IMR-90 (cell line): ENCODE measurements around the gene RPP30. TPM values are rescaled to one million over a fixed set of nuclear protein-coding genes. Genes with fewer than 3 reads are reported as not detected.
A peak's percentile ranks its signal among the peaks of the same experiment; 100 is the strongest.

Experiments
- ATAC-seq: fragments of 200-7000 bp; cut with Tn5 transposase; 2 replicates; pipeline ENCODE4 v1.9.1; 2020; ENCODE audit warnings: low read depth, mild to moderate bottlenecking, moderate library complexity
- BruUV-seq: library from RNA; stranded (reverse); fragments of 400-500 nt; replicated peaks from 2 replicates; lab custom pipeline; 2021; lab: Mats Ljungman, UMichigan
- CTCF ChIA-PET: fragments of 300-600 bp; formaldehyde crosslinking; extraction: SDS; loops from one replicate; lab custom pipeline; 2021; ENCODE audit warnings: antibody characterized with exemption; lab: Yijun Ruan, JAX
- POLR2A ChIA-PET: fragments of 300-600 bp; sonication (Branson Sonifier 250); formaldehyde crosslinking; loops from one replicate; lab custom pipeline; 2022; ENCODE audit warnings: antibody characterized with exemption; ENCODE audit not compliant: unreplicated experiment; lab: Charles Lee
- DNase-seq: peaks from one replicate; pipeline ENCODE4 v3.0.0; 2013
- H2AFZ ChIP-seq: replicated peaks from 2 replicates; pipeline ENCODE3; 2013; ENCODE audit warnings: low read length, mild to moderate bottlenecking; ENCODE audit not compliant: poor library complexity
- H2AK5ac ChIP-seq: 2 replicates; pipeline ENCODE4 v1.6.1; 2013; ENCODE audit warnings: low read depth, low read length, inconsistent platforms
- H2AK9ac ChIP-seq: replicated peaks from 2 replicates; pipeline ENCODE3; 2013; ENCODE audit warnings: mild to moderate bottlenecking, low read depth, low read length, moderate library complexity; ENCODE audit not compliant: poor library complexity
- H2BK120ac ChIP-seq: 2 replicates; pipeline ENCODE4 v1.6.1; 2013; ENCODE audit warnings: low read depth, low read length, inconsistent platforms
- H2BK15ac ChIP-seq: 3 replicates; pipeline ENCODE4 v1.6.1; 2013; ENCODE audit warnings: low read depth, low read length, inconsistent platforms
- H2BK20ac ChIP-seq: 2 replicates; pipeline ENCODE4 v1.6.1; 2013; ENCODE audit warnings: low read depth, mild to moderate bottlenecking, inconsistent platforms, low read length, moderate library complexity
- H2BK5ac ChIP-seq: 2 replicates; pipeline ENCODE4 v1.6.1; 2013; ENCODE audit warnings: mild to moderate bottlenecking, low read depth, low read length, inconsistent platforms; ENCODE audit not compliant: poor library complexity, severe bottlenecking
- H3K14ac ChIP-seq: replicated peaks from 2 replicates; pipeline ENCODE4 v1.6.1; 2013; ENCODE audit warnings: low read depth, low read length, inconsistent platforms
- H3K18ac ChIP-seq: 2 replicates; pipeline ENCODE4 v1.6.1; 2013; ENCODE audit warnings: low read depth, low read length, control low read depth
- H3K23ac ChIP-seq: 2 replicates; pipeline ENCODE4 v1.6.1; 2013; ENCODE audit warnings: low read depth, low read length, inconsistent platforms
- H3K27ac ChIP-seq: 2 replicates; pipeline ENCODE4 v1.5.1; 2013; ENCODE audit warnings: mild to moderate bottlenecking, control low read depth, low read length; ENCODE audit not compliant: insufficient read depth
- H3K27me3 ChIP-seq: 2 replicates; pipeline ENCODE4 v1.6.1; 2013; ENCODE audit warnings: low read length; ENCODE audit not compliant: control insufficient read depth, insufficient read depth
- H3K36me3 ChIP-seq: 2 replicates; pipeline ENCODE4 v1.6.1; 2013; ENCODE audit warnings: low read length, mixed read lengths; ENCODE audit not compliant: control insufficient read depth, insufficient read depth
- H3K4ac ChIP-seq: 2 replicates; pipeline ENCODE4 v1.6.1; 2013; ENCODE audit warnings: low read depth, low read length, inconsistent platforms
- H3K4me1 ChIP-seq: 2 replicates; pipeline ENCODE4 v1.6.1; 2013; ENCODE audit warnings: low read length, mixed read lengths; ENCODE audit not compliant: control insufficient read depth, insufficient read depth
- H3K4me2 ChIP-seq: 2 replicates; pipeline ENCODE4 v1.6.1; 2013; ENCODE audit warnings: low read depth, mild to moderate bottlenecking, control low read depth, low read length, moderate library complexity
- H3K4me3 ChIP-seq: 2 replicates; pipeline ENCODE4 v1.5.1; 2013; ENCODE audit warnings: low read depth, mild to moderate bottlenecking, control low read depth, low read length, moderate library complexity; ENCODE audit not compliant: insufficient read depth
- H3K56ac ChIP-seq: 2 replicates; pipeline ENCODE4 v1.6.1; 2013; ENCODE audit warnings: low read length, inconsistent platforms; ENCODE audit not compliant: insufficient read depth; ENCODE audit errors: extremely low read depth
- H3K79me1 ChIP-seq, 2 experiments: 2 replicates each; pipeline ENCODE4 v1.6.1; 2013; ENCODE audit warnings: low read length in 2 of 2, inconsistent platforms in 1 of 2, low read depth in 1 of 2
- H3K9ac ChIP-seq: 2 replicates; pipeline ENCODE4 v1.6.1; 2013; ENCODE audit warnings: low read depth, low read length, control low read depth
- H3K9me1 ChIP-seq: 2 replicates; pipeline ENCODE4 v1.6.1; 2013; ENCODE audit warnings: low read length, inconsistent platforms; ENCODE audit not compliant: insufficient read depth
- H3K9me3 ChIP-seq: 2 replicates; pipeline ENCODE4 v1.6.1; 2013; ENCODE audit warnings: low read length; ENCODE audit not compliant: control insufficient read depth, insufficient read depth
- H4K20me1 ChIP-seq: 2 replicates; pipeline ENCODE4 v1.6.1; 2013; ENCODE audit warnings: low read length, inconsistent platforms; ENCODE audit not compliant: insufficient read depth
- H4K5ac ChIP-seq: 2 replicates; pipeline ENCODE4 v1.6.1; 2013; ENCODE audit warnings: mild to moderate bottlenecking, low read depth, low read length, control low read depth
- H4K8ac ChIP-seq, 2 experiments: 2 replicates each; pipeline ENCODE4 v1.6.1; 2013; ENCODE audit warnings: low read depth in 2 of 2, low read length in 2 of 2, control low read depth in 1 of 2, inconsistent platforms in 1 of 2
- H4K91ac ChIP-seq: 2 replicates; pipeline ENCODE4 v1.6.1; 2013; ENCODE audit warnings: low read depth, low read length, inconsistent platforms; ENCODE audit not compliant: insufficient read depth
- MAZ ChIP-seq: IDR thresholded peaks from 2 replicates; pipeline ENCODE4 v1.6.1; 2012; ENCODE audit warnings: low read depth, mild to moderate bottlenecking, low read length, improper control_type of control experiment, moderate library complexity, borderline replicate concordance
- MXI1 ChIP-seq: IDR thresholded peaks from 2 replicates; pipeline ENCODE4 v1.6.1; 2012; ENCODE audit warnings: low read depth, mild to moderate bottlenecking, low read length, moderate library complexity, borderline replicate concordance
- USF2 ChIP-seq: fragments of 150-350 bp; IDR thresholded peaks from 2 replicates; pipeline ENCODE4 v1.6.1; 2017; ENCODE audit warnings: mild to moderate bottlenecking, antibody characterized with exemption, low read length, low read depth
- WGBS, 2 experiments: methylation state at CpG; one replicate each; pipeline versions ENCODE4 v1.1.5 to v1.1.7; 2013; ENCODE audit warnings: missing lambda C conversion rate in 2 of 2; ENCODE audit not compliant: insufficient read length in 1 of 2; ENCODE audit errors: extremely low coverage in 2 of 2; 5-methylcytosine and 5-hydroxymethylcytosine counted together
- dilution Hi-C: fragments of 300-500 bp; cut with HindIII; formaldehyde crosslinking; loops from one replicate; pipeline ENCODE4 v1.14.3; 2018; ENCODE audit warnings: low sequenced_read_pairs; ENCODE audit not compliant: unreplicated experiment
- in situ Hi-C: fragments of 300-500 bp; cut with MboI; formaldehyde crosslinking; loops from 3 replicates; pipeline ENCODE4 v1.14.3; 2019; ENCODE audit warnings: low sequenced_read_pairs, inconsistent platforms, mixed read lengths
- intact Hi-C: fragments of 100-400 bp; cut with micrococcal nuclease; formaldehyde crosslinking; loops from 2 replicates; pipeline ENCODE4 v1.10.0; 2022
- polyA plus RNA-seq, 3 experiments: library from polyadenylated mRNA; depleted of rRNA; stranded (reverse); fragments of >200 nt; gene quantifications; 2 replicates each; pipeline ENCODE4 v1.2.3, GENCODE V29; 2012; ENCODE audit warnings: low replicate concordance in 1 of 3
- total RNA-seq: library from RNA; depleted of rRNA; stranded (reverse); fragments of >200 nt; gene quantifications from 2 replicates; pipeline ENCODE4 v1.2.3, GENCODE V29; 2012

The RPP30 gene
- total and polyA plus RNA-seq, 2 of the 4 experiments (the other 2 are of a cell fraction): 27.6 to 45.2 TPM

- H3K23ac ChIP-seq: no peak overlapping the region
- H3K79me1 ChIP-seq: no peaks in the 10 kb centered on the region
- ATAC-seq (no peak), DNase-seq (no peak)
- H2AK5ac ChIP-seq: no peak overlapping the region
- H2BK5ac ChIP-seq: peak overlapping the region; percentile 67
- POLR2A ChIA-PET: interaction anchor here (1.1 kb wide), 1 partner anchor 14 kb away, joined by 3 read pairs; no protein-coding TSS in a partner anchor
- peaks cover 10% of the 10 kb centered on the region for H3K4me1 ChIP-seq
- no peak overlapping the region for H3K56ac ChIP-seq
- H2BK120ac ChIP-seq: peak overlapping the region; percentile 89
- no peak overlapping the region; the same call in 1 of the 2 replicates for H4K5ac ChIP-seq
- TF ChIP-seq USF2 (no peak), MAZ (no peak), MXI1 (no peak)
- no peak overlapping the region for H2AFZ ChIP-seq
- peak overlapping the region; percentile 66; the same call in 1 of the 2 replicates for H2BK20ac ChIP-seq
- H3K4me2 ChIP-seq: no peak overlapping the region
- H4K91ac ChIP-seq: peak overlapping the region; percentile 67
- CTCF ChIA-PET: interaction anchor here (0.9 kb wide), 1 partner anchor 11 kb away, joined by 3 read pairs; no protein-coding TSS in a partner anchor
- H4K8ac ChIP-seq: peak overlapping the region; percentile 17 to 39; a peak in 3 of 4 replicates
- no peak overlapping the region for H3K27ac ChIP-seq
- no peak overlapping the region for H3K4me3 ChIP-seq
- H3K36me3 ChIP-seq: no peaks in the 10 kb centered on the region
- H2BK15ac ChIP-seq: peak overlapping the region; percentile 15; the same call in 1 of the 3 replicates
- dilution Hi-C loops: no loop called here
- peaks cover 9% of the 10 kb centered on the region for H3K9me1 ChIP-seq
- BruUV-seq: no TSS peak
- no peak overlapping the region for H3K4ac ChIP-seq
- no peaks in the 10 kb centered on the region for H4K20me1 ChIP-seq
- no peaks in the 10 kb centered on the region for H3K9me3 ChIP-seq
- intact Hi-C loops: no loop called here
- H2AK9ac ChIP-seq: no peak overlapping the region
- peak overlapping the region; percentile 4; the same call in 1 of the 2 replicates for H3K9ac ChIP-seq
- H3K14ac ChIP-seq: peak overlapping the region; percentile 43; the same call in 1 of the 2 replicates
- H3K27me3 ChIP-seq: no peaks in the 10 kb centered on the region
- 77% methylated on average over 2 of the region's 2 CpGs; no CpG with 5 or more reads in 1 of the 2 experiments for WGBS, 2 experiments
- in situ Hi-C loops: no loop called here
- no peak overlapping the region; the same call in 1 of the 2 replicates for H3K18ac ChIP-seq
Observed at GRCh38 chr10:90936276-90936659, 64.5 kb downstream of the RPP30 start.
